HG03565 (cell line): ENCODE results near the gene MCAT.

Experiments
- ATAC-seq: cut with Tn5 transposase; IDR thresholded peaks from one replicate; pipeline ENCODE4 v1.9.1; 2021; ENCODE audit warnings: mild to moderate bottlenecking, moderate library complexity; ENCODE audit not compliant: unreplicated experiment

The MCAT gene

GRCh38 chr22:43173976-43174720, 30.9 kb upstream of the MCAT start:
- ATAC-seq = no peak

- ATAC-seq = no peak
Observed at GRCh38 chr22:43173566-43173965, 30.4 kb upstream of the MCAT start.

DNA sequence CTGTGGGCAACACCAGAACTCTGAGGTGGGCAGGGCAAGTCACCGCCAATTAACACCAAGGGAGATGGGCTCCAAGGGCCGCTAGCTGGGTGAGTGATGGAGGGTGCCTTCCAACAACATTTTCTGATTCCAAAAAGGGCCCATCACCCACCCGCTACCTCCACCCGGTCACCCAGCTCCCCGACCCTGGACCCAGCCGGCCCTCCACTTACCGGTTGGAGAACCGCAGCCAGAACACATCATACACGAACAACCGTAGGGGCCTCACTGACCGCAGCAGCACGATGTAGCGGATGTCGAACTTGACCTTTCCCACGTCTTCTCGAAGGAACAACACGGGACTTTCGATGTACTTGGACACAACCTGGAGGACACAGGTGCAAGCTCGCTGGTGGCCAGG, 29.0 kb upstream of the MCAT start:
- ATAC-seq = no peak

- no peak for ATAC-seq
Observed at GRCh38 chr22:43171607-43172006, 28.4 kb upstream of the MCAT start.

DNA sequence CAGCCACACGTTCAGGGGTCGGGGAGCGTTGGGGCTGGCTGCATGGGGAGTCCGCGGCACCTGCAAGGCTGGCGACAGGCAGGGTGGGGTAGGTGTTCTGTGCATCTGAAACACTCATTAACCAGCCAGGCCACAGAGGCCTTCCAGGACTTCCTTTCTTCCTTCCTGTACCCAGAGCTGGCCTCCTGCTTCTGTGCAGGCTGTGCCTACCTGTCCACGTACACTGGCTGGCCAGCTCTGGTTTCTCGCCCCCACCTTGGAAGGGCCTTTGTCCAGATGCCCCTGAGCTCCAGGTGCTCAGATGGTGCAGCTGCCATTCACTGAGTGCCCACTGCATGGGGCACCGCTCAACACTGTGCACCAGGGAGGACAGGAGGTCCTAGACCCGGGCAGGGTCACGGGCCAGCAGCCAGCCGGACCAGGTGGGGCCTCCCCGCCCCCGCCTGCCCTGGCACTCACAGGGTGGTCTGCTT, 27.9 kb upstream of the MCAT start:
- no peak for ATAC-seq

- no peak for ATAC-seq
Observed at GRCh38 chr22:43170131-43170480, 26.9 kb upstream of the MCAT start.

DNA sequence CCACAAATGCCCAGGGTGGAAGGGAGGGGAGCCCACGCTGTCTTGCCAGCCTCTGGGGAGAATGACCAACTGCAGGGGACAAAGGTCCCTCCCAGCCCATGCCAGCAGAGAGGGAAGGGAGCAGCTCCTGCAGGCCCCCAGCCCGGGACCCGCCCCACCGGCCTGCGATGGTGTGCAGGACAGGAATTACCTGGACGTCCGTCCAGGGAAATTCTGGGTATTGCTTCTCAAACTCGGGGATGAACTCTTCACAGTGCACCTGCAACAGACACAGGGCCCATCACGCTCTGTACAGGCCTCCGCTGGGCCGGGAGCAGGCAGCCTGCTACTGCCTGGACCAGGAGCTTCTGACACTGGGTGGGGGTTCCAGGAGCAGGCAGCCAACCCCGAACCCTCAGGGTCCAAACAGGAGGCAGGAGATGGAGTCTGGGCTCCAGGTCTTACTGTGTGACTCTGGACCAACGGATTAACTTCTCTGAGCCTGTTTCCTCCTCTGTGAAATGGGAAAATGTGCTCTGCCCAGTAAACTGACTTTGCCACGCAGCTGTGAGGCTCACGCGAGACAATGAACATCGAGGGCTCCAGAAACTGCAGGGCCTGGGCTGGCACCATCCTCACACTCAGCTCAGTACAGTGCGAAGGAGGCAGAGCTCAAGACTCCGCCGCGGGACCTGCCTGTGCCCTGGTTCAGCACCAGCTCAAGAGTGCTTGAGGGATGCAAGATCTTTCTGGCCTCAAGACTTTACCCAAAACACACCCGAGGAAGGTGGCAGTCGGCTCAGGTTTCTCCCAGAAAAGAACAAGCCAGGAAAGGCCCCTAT, 26.3 kb upstream of the MCAT start:
- ATAC-seq = no peak

- ATAC-seq = no peak
Observed at GRCh38 chr22:43168471-43169309, 25.5 kb upstream of the MCAT start.

GRCh38 chr22:43167001-43167589, 23.9 kb upstream of the MCAT start:
- no peak for ATAC-seq

DNA sequence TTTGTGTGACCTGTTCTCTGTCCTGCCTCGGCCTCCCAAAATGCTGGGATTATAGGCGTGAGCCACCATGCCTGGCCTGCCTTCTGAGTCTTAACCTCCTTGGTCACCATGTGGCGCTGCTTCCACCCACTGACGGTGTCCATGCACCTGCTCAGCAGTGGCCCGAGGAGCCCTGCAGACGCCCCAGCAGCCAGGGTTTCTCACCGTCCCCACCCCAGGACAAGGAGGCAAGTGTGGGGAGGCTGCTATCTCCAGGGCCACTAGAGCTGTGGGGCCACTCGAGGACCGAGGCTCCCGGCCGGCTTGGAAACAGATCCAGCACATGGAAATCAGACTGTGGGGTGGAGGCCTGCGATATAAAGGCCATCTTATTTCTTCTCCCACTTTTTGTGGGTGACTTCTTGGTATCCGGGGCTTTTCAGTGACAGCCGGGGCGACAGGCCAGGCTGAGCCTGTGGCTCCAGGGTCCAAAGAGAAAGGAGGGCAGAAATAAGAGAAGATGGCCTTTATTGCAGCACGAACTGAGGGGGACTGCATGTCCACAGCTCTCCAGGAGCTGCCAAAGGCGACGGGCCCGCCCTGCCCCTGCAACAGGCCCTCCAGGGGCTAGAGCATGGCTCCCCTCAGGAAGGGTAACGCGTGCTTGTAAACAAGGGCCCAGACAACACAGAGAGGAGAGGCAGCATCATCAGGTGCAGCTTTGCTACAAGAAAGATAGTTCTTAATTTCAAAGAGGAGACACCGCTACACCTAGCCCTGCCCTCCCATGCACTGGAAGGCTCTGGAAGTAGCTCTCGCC, 23.1 kb upstream of the MCAT start:
- no peak for ATAC-seq

GRCh38 chr22:43164636-43165035, 21.4 kb upstream of the MCAT start:
- no peak for ATAC-seq

- ATAC-seq = no peak
Observed at GRCh38 chr22:43163241-43163795, 20.1 kb upstream of the MCAT start.

DNA sequence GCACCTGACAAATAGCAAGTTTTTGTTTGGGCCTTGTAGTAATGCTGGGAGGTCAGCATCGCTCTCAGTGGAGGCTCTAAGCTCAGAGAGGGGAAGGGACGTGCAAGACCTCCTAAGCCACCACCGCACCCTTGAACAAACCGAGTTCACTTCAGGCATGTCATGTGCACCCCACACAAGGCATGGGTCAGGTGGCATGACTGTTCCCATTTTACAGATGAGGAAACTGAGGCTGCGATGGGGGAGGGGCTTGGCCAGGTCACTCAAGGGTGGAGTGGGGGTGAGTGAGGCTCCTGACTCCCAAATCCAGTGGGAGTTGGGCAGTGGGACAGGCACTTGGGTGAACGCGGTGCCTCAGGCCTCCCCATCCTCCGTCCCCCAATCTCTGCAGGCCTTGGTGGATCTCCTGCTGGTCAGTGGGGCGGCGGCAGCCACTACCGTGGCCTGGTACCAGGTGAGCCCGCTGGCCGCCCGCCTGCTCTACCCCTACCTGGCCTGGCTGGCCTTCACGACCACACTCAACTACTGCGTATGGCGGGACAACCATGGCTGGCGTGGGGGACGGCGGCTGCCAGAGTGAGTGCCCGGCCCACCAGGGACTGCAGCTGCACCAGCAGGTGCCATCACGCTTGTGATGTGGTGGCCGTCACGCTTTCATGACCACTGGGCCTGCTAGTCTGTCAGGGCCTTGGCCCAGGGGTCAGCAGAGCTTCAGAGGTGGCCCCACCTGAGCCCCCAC, 19.4 kb upstream of the MCAT start:
- no peak for ATAC-seq

DNA sequence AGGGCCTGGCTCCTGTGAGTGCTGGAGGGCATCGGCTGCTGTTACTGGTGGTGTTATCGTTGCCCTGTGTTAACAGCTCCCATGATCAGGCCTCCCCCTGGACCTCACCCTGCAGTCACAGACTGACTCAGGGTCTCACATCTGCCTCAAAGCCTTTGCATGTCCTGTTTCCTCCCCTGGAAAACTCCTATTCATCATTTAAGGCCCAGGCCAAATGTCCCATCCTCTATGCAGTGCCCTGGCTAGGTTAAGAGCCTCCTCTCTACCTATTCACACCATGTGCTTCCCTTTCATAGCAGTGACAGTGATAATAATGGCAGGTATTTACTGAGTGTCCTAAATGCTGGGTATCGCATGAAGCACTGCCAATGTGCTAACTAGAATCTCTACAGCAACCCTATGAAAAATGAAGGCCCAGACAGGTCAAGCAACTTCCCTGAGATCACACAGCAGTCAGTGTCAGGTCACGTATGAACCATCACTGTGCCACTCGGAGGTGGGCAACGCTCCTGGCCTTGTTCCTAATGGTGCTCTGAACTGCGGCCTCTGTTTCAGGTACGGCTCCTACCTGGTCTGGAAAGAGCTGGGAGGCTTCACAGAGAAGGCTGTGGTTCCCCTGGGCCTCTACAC, 17.4 kb upstream of the MCAT start:
- ATAC-seq = no peak

DNA sequence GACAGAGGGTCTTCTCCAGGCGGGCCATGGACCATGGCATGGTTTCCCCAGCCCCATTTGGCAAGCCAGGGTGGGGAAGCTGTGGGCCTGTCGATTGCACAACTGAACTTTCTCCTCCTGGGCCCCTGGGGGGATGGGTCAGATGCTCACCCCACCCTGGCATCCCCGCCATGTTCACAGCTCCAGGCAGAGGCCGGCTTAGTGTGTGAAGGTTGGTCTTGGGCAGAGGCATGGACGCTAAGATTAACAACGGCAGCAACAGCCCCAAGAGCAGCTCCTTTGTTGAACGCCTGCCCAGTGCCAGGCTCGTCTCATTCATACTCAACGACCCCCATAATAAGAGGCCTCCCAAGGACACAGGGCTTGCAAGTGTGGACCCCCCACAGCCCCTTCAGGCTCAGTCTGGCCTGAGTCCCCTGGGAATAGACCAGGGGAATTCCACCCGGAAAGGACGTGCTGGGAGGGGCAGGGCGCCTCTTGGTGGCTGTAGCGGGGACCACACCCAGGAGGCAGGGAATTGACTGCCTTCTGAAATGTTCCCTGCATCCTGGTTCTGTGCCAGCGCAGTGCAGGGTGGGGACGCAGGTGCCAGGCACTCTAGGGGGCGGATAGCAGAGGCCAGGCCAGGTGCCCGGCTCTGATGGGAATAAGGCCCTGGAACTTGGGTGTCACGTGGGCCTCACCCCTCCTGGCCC, 16.4 kb upstream of the MCAT start:
- no peak for ATAC-seq

DNA sequence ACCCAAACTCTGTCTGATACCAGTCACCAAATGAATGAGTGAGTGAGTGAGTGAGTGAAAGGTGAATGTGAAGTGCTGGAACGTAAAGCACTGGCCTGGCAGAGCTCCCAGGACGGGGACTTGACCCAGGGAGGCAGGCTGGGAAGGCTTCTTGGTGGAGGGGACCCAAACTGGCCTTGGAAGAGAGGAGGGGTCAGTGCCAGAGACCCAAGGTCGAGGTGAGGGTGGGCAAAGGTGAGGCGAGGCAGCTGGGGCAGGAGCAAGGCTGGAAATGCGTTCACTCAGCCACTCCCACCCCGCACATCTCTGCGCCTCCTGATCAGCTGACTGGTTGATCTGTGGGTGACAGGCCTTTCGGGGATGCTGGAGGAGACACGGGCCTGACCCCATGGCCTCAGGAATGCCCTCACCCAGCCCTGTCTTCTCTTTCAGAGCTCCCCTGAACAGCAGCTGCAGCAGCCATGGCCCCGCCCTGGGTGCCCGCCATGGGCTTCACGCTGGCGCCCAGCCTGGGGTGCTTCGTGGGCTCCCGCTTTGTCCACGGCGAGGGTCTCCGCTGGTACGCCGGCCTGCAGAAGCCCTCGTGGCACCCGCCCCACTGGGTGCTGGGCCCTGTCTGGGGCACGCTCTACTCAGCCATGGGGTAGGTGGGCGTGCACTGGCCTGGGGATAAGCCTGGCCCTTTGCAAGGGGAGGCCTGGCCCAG, 15.7 kb upstream of the MCAT start:
- no peak for ATAC-seq

DNA sequence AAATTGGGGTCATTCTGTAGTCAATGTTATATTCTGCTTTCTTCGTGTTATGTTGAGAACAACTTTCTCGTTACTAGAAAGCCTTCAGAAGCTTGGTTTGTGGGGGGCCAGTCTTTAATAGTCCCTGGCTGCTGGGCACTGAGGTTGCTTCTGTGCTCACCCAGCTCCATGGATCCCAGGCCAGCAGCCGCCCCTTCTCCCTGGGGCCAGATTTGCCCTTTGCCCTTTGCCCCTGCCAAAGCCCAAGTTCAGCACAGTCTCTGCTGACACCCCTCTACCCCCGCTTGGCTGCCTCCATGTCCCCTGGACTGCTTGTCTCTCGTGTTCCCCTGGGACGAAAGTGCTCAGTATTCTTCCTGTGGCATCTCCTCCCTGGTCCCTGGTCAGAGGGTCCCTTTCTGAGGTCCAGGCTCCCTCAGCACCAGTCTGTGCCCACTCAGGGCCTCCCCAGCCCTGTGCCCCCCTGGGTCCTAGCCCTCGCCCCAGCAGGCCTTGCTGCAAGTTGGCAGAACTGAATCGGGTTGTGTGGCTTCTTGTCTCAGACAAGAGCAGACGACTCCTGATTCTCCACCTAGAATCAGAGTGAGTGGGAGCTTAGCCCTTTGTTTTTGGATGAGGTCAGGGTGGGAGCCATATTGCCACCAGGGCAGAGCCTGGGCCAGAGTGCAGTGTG, 14.8 kb upstream of the MCAT start:
- no peak for ATAC-seq
